GM18526 (cell line): ENCODE data around the gene MAN1C1.

ENCODE experiments used
- POLR2A ChIP-seq: IDR thresholded peaks from 3 replicates; pipeline ENCODE4 v1.6.1; 2011; ENCODE audit not compliant: insufficient read length; ENCODE audit errors: extremely low read depth

MAN1C1 gene

DNA sequence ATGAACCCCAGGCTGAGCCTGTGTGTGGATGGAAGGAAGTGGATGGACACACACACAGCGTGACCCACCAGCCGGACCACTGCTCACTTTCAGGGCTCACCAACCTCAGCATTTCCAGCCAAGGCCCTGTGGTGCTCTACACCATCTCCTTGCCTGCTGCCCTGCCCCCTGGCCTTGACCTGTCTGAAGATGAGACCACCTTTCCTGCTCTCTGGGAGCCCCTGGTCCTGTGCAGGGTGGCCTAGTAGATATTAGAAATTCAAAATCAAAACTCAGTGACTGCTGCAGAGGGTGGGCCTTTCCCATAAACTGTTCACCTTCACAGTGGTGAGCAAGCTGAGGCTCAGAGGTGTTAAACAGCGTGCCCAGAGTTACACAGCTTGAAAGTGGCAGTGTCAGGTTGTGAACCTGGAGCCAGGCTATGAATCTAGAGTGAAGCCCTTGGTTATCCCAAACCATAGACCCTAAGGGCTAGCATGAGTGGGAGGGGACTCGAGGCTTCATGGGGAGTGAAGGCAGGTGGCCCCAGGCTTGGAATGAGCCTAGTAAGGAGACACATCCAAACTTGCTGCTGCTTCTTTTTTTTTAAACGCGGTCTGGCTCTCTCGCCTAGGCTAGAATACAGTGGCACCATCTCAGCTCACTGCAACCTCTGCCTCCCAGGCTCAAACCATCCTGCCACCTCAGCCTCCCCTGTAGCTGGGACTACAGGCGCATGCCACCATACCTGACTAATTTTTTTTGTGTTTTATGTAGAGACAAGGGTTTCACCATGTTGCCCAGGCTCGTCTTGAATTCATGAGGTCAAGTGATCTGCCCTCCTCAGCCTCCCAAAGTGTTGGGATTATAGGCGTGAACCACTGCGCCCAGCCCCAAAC, 41.5 kb downstream of the MAN1C1 start:
- no peak for TF ChIP-seq POLR2A

GRCh38 chr1:25658791-25659431, 42.3 kb downstream of the MAN1C1 start:
- no peak for TF ChIP-seq POLR2A

DNA sequence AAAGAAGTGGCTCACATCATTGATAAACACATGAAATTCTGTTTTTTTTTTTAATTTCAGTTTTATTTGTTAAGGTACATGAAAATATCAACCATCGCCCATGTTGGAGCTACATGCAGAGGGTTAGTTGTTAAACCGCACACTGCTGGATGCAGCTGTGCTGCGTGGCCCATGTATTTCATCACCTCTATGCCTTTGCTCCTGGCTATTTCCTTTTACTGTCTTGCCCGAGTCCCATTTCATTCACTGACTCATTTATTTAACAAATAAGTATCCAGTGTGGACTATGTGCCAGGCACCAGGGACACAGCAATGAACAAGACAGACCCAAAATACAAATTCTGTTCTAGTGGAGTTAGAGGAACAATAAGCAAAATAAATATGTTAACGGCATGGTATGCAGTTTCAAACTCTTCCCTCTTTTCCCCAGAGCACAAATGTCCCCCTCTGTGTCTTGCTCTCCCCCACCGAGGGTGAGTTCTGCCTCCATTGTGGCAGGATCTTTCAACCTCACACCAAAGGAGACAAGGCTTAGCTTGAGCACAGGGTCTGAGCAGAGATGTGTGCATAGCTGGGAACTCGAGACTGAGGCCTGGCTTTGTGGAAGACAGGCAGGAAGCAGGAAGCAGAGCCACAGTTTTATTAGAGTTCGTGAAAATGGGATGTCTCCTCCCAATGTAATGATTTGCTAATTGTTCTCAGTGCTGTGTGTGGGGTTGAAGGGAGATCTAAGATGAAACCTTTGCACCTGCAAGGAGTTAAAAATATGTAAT, 44.6 kb downstream of the MAN1C1 start:
- no peak for TF ChIP-seq POLR2A

GRCh38 chr1:25662061-25662460, 45.5 kb downstream of the MAN1C1 start:
- TF ChIP-seq POLR2A: no peak

DNA sequence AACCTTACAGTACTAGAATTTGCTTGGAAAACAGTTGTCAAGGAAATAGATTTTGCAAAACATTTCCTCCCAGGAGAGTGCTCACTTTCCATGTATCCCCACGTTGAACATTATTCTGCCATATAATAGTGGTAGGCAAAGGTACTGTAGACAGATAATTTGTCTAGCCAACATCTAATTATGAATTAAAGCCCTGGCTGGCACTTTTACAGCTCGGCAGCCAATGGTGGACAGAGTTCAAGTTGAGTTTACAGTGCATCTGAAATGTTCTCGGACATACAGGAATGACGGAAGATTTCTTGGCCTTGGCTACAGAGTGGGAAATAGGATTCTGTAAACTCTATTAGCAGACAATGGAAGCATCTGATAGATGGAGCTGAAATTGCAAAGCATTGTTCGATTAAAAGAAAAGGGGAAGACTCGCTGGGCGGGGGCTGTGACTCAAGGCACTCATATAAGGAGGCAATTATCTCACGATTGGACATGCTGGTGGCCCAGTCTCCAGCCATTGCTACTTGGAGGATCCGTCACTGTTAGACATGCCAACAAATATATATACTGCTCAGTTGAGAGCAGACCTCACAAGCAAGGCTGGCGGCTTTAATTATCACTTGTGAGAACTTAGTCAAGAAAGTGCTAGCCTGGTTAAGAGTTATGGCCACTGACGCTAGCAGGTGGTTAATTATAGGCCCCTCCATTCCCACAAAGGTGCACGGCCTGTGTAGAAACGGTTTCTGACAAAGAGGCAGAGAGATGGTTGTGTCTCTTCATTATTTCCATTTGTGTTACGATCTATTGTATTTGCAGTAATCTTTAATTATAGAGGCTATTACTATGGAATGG, 48.0 kb downstream of the MAN1C1 start:
- no peak for TF ChIP-seq POLR2A

- TF ChIP-seq POLR2A: no peak
Observed at GRCh38 chr1:25666460-25666859, 49.9 kb downstream of the MAN1C1 start.

DNA sequence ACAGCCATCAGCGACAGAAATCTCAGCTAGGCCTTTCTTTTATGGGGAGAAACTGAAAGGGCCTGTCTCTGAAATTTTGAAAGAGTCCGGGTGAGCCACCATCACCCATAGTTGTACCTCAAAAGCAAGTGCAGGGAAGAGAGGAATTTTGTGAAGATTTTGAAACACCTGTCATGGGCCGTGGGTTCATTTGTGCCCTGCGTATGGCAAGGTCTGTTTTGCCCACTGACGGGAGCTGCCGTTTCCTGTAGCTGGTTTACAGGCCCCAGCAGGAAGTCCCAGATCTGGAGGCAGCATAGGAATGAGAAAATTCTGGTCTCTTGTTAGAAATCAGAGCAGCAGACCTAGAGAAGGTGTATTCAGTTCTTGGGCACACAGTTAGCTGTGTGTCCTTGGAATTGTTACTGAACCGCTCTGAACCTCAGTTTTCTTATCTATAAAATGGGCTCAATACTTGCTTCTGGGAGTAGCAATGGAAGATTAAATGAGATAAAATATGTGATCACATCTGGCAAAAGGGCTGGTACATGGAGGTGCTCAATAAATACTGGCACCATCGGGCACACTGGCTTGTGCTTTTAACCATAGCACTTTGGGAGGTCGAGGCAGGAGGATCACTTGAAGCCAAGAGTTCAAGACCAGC, 52.5 kb downstream of the MAN1C1 start:
- TF ChIP-seq POLR2A: no peak

GRCh38 chr1:25669781-25670567, 53.4 kb downstream of the MAN1C1 start:
- TF ChIP-seq POLR2A: no peak

- no peak for TF ChIP-seq POLR2A
Observed at GRCh38 chr1:25671929-25672328, 55.3 kb downstream of the MAN1C1 start.

- no peak for TF ChIP-seq POLR2A
Observed at GRCh38 chr1:25672763-25673409, 56.3 kb downstream of the MAN1C1 start.

- no peak for TF ChIP-seq POLR2A
Observed at GRCh38 chr1:25673456-25673855, 56.9 kb downstream of the MAN1C1 start.

DNA sequence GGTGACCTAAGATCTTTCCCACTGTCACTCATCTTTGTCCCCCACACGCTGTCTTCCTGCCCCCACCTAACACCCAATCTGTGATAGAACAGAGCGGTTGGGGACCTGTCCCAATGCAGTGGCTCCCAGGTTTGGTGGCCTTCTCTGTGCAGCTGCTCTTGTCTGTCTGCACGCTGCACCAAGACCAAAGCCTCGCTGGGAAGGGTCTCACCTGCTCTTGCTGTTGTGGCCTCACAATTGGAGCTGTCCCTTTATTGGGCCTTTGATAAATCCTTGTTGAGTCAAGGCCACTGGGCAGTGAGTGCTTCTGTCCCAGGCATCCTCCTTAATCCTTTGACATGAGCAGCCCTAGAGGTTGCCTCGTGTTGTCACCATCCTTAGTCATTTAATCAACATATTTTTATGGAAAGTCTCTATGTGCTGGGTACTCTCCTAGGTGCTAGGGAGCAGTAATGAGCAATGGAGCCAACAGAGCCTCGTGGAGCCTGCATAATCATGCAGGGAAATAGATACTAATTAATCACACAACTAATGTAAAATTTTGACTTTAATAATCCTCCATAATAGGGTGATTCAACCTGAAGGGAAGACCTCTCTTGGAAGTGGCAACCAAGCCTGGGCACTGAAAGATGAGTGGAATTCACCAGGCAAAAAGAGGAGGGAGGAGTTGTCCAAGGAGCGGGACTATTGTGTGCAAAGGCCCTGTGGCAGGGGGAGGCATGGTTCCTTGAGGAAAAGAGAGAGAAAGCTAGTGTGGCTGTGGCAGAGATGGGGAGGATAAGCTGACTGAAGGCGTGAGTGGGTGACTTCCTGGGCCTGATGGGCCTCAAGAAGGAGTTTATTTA, 57.6 kb downstream of the MAN1C1 start:
- TF ChIP-seq POLR2A: no peak

DNA sequence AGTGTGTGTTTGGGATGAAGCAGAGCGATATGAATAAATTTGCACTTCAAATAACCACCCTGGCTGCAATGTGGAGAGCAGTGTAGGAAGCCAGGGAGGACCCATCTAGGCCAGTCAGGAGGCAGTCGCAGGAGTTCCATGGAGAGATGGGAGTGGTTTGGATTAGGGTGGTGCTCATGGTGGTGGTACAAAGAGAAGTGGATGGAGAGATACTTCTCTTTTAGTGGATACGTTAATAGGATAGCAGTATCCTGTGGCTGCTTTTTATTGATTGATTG, 58.2 kb downstream of the MAN1C1 start:
- TF ChIP-seq POLR2A: no peak
